Choroid plexus epithelial cell (primary cell): Measurements from ENCODE around the gene LRP11.

ENCODE experiments used
- DNase-seq: peaks from one replicate; pipeline ENCODE4 v3.0.0-alpha.2; 2010; ENCODE audit warnings: low read depth
- H3K4me3 ChIP-seq: 2 replicates; pipeline ENCODE4 v1.5.1; 2011; ENCODE audit warnings: low read depth, mild to moderate bottlenecking, control low read depth, low read length, moderate library complexity
- CTCF ChIP-seq: conservative IDR thresholded peaks from 2 replicates; pipeline ENCODE4 v1.5.1; 2011; ENCODE audit warnings: low read depth, mild to moderate bottlenecking, control low read depth, inconsistent platforms, low read length, moderate library complexity

LRP11 gene

GRCh38 chr6:149783551-149783950, 80.6 kb downstream of the LRP11 start:
- TF ChIP-seq CTCF, result no peak
- DNase-seq, result no peak
- H3K4me3 ChIP-seq, result no peak overlapping the region

- no peak for DNase-seq
- no peak for TF ChIP-seq CTCF
- H3K4me3 ChIP-seq, result no peak overlapping the region
These were observed 81.8 kb downstream of the LRP11 start for GRCh38 chr6:149782337-149782736.

GRCh38 chr6:149781715-149782114, 82.4 kb downstream of the LRP11 start:
- TF ChIP-seq CTCF, result no peak
- H3K4me3 ChIP-seq, result no peak overlapping the region
- DNase-seq, result peak; percentile 6

- DNase-seq, result no peak
- H3K4me3 ChIP-seq, result no peak overlapping the region
- TF ChIP-seq CTCF, result no peak
These were observed 84.6 kb downstream of the LRP11 start for GRCh38 chr6:149779644-149779963.

- no peak overlapping the region for H3K4me3 ChIP-seq
- TF ChIP-seq CTCF, result no peak
- no peak for DNase-seq
These were observed 86.5 kb downstream of the LRP11 start for GRCh38 chr6:149777624-149778023.

GRCh38 chr6:149771925-149772324, 92.2 kb downstream of the LRP11 start:
- no peak for TF ChIP-seq CTCF
- no peak for DNase-seq
- no peak overlapping the region for H3K4me3 ChIP-seq

- no peak for DNase-seq
These were observed 93.0 kb downstream of the LRP11 start for GRCh38 chr6:149771185-149771584.

More at GRCh38 chr6:149771185-149771584, 93.0 kb downstream of the LRP11 start:
- no peak for TF ChIP-seq CTCF
- H3K4me3 ChIP-seq, result no peak overlapping the region
